PC-3 (cell line): ENCODE measurements around the gene BTBD16. TPM values are rescaled to one million over a fixed set of nuclear protein-coding genes. Genes with fewer than 3 reads are reported as not detected.

Experiments
- ATAC-seq: fragments of 200-7000 bp; cut with Tn5 transposase; 2 replicates; pipeline ENCODE4 v1.9.1; 2020; ENCODE audit warnings: mild to moderate bottlenecking, moderate library complexity
- BruUV-seq: library from RNA; stranded (reverse); fragments of 400-500 nt; replicated peaks from 2 replicates; lab custom pipeline; 2021; lab: Mats Ljungman, UMichigan
- CTCF ChIA-PET: fragments of 300-600 bp; sonication (Branson Sonifier 250); formaldehyde crosslinking; loops from one replicate; lab custom pipeline; 2022; ENCODE audit warnings: antibody characterized with exemption; lab: Charles Lee
- POLR2A ChIA-PET: fragments of 300-600 bp; sonication (Branson Sonifier 250); formaldehyde crosslinking; loops from one replicate; lab custom pipeline; 2022; ENCODE audit warnings: antibody characterized with exemption; ENCODE audit not compliant: unreplicated experiment; lab: Charles Lee
- DNase-seq: peaks from one replicate; pipeline ENCODE4 v3.0.0-alpha.2; 2015
- H2AFZ ChIP-seq: fragments of 300-600 bp; sonication (generic); 2 replicates; pipeline ENCODE4 v1.6.0; 2016; ENCODE audit warnings: antibody characterized with exemption, low read length
- H3F3A ChIP-seq: fragments of 300-600 bp; sonication (generic); one replicate; pipeline ENCODE4 v1.6.0; 2017; ENCODE audit warnings: antibody characterized with exemption, low read length, control low read depth, mild to moderate bottlenecking; ENCODE audit not compliant: unreplicated experiment
- H3K27ac ChIP-seq: fragments of 300-600 bp; sonication (generic); 2 replicates; pipeline ENCODE4 v1.5.1; 2016; ENCODE audit warnings: mild to moderate bottlenecking, low read length
- H3K27me3 ChIP-seq: fragments of 300-600 bp; sonication (generic); 2 replicates; pipeline ENCODE4 v1.6.1; 2016; ENCODE audit warnings: low read length, mixed read lengths
- H3K36me3 ChIP-seq: fragments of 300-600 bp; sonication (generic); 2 replicates; pipeline ENCODE4 v1.6.1; 2016; ENCODE audit warnings: low read depth, mixed run types, low read length, mixed read lengths
- H3K4me1 ChIP-seq: fragments of 300-600 bp; sonication (generic); 2 replicates; pipeline ENCODE4 v1.5.1; 2016; ENCODE audit warnings: low read length; ENCODE audit not compliant: insufficient read depth
- H3K4me2 ChIP-seq: fragments of 300-600 bp; sonication (generic); 2 replicates; pipeline ENCODE4 v1.6.0; 2016; ENCODE audit warnings: low read length
- H3K4me3 ChIP-seq: fragments of 300-600 bp; sonication (generic); 2 replicates; pipeline ENCODE4 v1.5.1; 2016; ENCODE audit warnings: mild to moderate bottlenecking, low read length, mixed read lengths
- H3K79me2 ChIP-seq: fragments of 300-600 bp; sonication (generic); 2 replicates; pipeline ENCODE4 v1.6.1; 2017; ENCODE audit warnings: low read length, mixed read lengths
- H3K9ac ChIP-seq: fragments of 300-600 bp; sonication (generic); 2 replicates; pipeline ENCODE4 v1.6.0; 2016; ENCODE audit warnings: mild to moderate bottlenecking, low read length
- H3K9me2 ChIP-seq: fragments of 300-600 bp; sonication (generic); replicated peaks from 2 replicates; pipeline ENCODE4 v1.6.1; 2016; ENCODE audit warnings: mixed run types, low read length, mixed read lengths
- H3K9me3 ChIP-seq: fragments of 300-600 bp; sonication (generic); 2 replicates; pipeline ENCODE4 v1.6.1; 2016; ENCODE audit warnings: low read length, mixed read lengths
- H4K20me1 ChIP-seq: fragments of 300-600 bp; sonication (generic); 2 replicates; pipeline ENCODE4 v1.6.1; 2016; ENCODE audit warnings: low read length, mixed read lengths
- EZH2 ChIP-seq: fragments of 300-600 bp; sonication (generic); IDR thresholded peaks from one replicate; pipeline ENCODE4 v1.6.1; 2017; ENCODE audit warnings: antibody characterized with exemption, mild to moderate bottlenecking, low read length; ENCODE audit not compliant: unreplicated experiment
- EZH2phosphoT487 ChIP-seq: fragments of 300-600 bp; sonication (generic); IDR thresholded peaks from 2 replicates; pipeline ENCODE4 v1.6.1; 2018; ENCODE audit warnings: mild to moderate bottlenecking, antibody characterized with exemption, low read length, borderline replicate concordance
- intact Hi-C: fragments of 100-400 bp; cut with micrococcal nuclease; formaldehyde crosslinking; loops from 2 replicates; pipeline ENCODE4 v1.9.0; 2023
- total RNA-seq: library from RNA; depleted of rRNA; stranded (reverse); fragments of >200 nt; gene quantifications from 2 replicates; pipeline ENCODE4 v1.2.3, GENCODE V29; 2014
- TF ChIP-seq, protein P1 (sequence below): fragments of 300-600 bp; sonication (generic); conservative IDR thresholded peaks from 2 replicates; pipeline ENCODE4 v1.5.1; 2017; ENCODE audit warnings: antibody characterized with exemption, low read depth, mild to moderate bottlenecking, low read length

The BTBD16 gene
- total RNA-seq, 1 experiment from 2014 or later = not detected

GRCh38 chr10:122255509-122256301 is 15.4 kb upstream of the BTBD16 start:
- no peaks in the 10 kb centered on the region for H3K27me3 ChIP-seq
- no peaks in the 10 kb centered on the region for H3K79me2 ChIP-seq
- no peaks in the 10 kb centered on the region for H3K9me3 ChIP-seq
- H3K9ac ChIP-seq = no peak overlapping the region
- H3K4me3 ChIP-seq = no peak overlapping the region
- H4K20me1 ChIP-seq = no peaks in the 10 kb centered on the region
- ChIA-PET POLR2A (interaction anchor here (0.6 kb wide), 1 partner anchor 118 kb away, joined by 3 read pairs; no protein-coding TSS in a partner anchor), CTCF (no interaction called here)
- BruUV-seq = no TSS peak
- H2AFZ ChIP-seq = no peak overlapping the region
- ATAC-seq (no peak), DNase-seq (no peak)
- no peaks in the 10 kb centered on the region for H3K4me1 ChIP-seq
- no peaks in the 10 kb centered on the region for H3K9me2 ChIP-seq
- H3K27ac ChIP-seq = no peak overlapping the region
- no peaks in the 10 kb centered on the region for H3F3A ChIP-seq
- intact Hi-C loops = no loop called here
- H3K36me3 ChIP-seq = peaks cover 3% of the 10 kb centered on the region
- TF ChIP-seq, protein P1, sequence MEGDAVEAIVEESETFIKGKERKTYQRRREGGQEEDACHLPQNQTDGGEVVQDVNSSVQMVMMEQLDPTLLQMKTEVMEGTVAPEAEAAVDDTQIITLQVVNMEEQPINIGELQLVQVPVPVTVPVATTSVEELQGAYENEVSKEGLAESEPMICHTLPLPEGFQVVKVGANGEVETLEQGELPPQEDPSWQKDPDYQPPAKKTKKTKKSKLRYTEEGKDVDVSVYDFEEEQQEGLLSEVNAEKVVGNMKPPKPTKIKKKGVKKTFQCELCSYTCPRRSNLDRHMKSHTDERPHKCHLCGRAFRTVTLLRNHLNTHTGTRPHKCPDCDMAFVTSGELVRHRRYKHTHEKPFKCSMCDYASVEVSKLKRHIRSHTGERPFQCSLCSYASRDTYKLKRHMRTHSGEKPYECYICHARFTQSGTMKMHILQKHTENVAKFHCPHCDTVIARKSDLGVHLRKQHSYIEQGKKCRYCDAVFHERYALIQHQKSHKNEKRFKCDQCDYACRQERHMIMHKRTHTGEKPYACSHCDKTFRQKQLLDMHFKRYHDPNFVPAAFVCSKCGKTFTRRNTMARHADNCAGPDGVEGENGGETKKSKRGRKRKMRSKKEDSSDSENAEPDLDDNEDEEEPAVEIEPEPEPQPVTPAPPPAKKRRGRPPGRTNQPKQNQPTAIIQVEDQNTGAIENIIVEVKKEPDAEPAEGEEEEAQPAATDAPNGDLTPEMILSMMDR = no peak
- no peak for TF ChIP-seq EZH2
- H3K4me2 ChIP-seq = no peak overlapping the region

- no peak for DNase-seq
- no peaks in the 10 kb centered on the region; the same call in 1 of the 2 replicates for H3K36me3 ChIP-seq
- no peaks in the 10 kb centered on the region for H3K79me2 ChIP-seq
- H4K20me1 ChIP-seq = no peaks in the 10 kb centered on the region
- H3K4me2 ChIP-seq = no peak overlapping the region
- intact Hi-C loops = no loop called here
- POLR2A ChIA-PET = no interaction called here
- TF ChIP-seq EZH2phosphoT487 (no peak), EZH2 (no peak)
- TF ChIP-seq, protein P1 = no peak
- no peak for ATAC-seq
- H3K9me3 ChIP-seq = no peaks in the 10 kb centered on the region
- no peak overlapping the region for H2AFZ ChIP-seq
- H3K4me3 ChIP-seq = no peak overlapping the region
- H3K4me1 ChIP-seq = no peaks in the 10 kb centered on the region
- no peak overlapping the region for H3K9ac ChIP-seq
- H3K27me3 ChIP-seq = no peaks in the 10 kb centered on the region
- BruUV-seq = no TSS peak
- H3K27ac ChIP-seq = no peak overlapping the region
- CTCF ChIA-PET = no interaction called here
- H3K9me2 ChIP-seq = no peaks in the 10 kb centered on the region
- no peaks in the 10 kb centered on the region for H3F3A ChIP-seq
These were observed 14.1 kb upstream of the BTBD16 start for GRCh38 chr10:122257041-122257440.
